ENCODE data around the gene LYSMD3.

DNA sequence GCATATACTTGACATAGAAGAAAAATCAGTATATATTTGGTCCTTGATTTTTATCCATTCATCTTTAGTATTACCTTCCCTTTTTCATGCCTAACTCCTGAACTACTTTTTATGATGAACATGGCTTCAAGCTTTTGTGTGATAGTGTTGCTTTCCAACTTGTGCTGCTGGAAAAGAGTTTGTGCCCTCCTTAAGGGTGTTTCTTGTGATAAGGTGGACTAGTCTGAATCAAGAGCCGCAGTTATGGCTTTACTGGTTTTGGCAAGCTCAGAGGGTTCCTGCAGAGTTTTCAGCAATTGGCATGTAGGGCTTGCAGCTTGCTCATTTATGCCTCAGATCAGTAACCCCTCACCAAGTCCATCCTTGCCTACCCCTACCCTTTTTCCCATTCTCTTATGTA is 34.2 kb downstream of the LYSMD3 start:
- TF ChIP-seq CTCF (optimal IDR thresholded peaks at IDR 0.05 in 1 of 3, IDR thresholded peaks at IDR 0.05 in 1 of 3, conservative IDR thresholded peaks at IDR 0.05 in 1 of 3; ENCODE audit: extremely low read depth in 1 of 3, insufficient read depth in 2 of 3, low read length in 3 of 3) (no peak), EZH2 (IDR thresholded peaks at IDR 0.05; ENCODE audit: low read length) (no peak)
